GM18907 (cell line): ENCODE measurements around the gene LRRC8C.

ENCODE experiments used
- ATAC-seq: cut with Tn5 transposase; IDR thresholded peaks from one replicate; pipeline ENCODE4 v1.9.1; 2021; ENCODE audit warnings: mild to moderate bottlenecking, moderate library complexity; ENCODE audit not compliant: unreplicated experiment

Gene LRRC8C

GRCh38 chr1:89670163-89670562 is 37.2 kb downstream of the LRRC8C start:
- peak; percentile 98 for ATAC-seq

DNA sequence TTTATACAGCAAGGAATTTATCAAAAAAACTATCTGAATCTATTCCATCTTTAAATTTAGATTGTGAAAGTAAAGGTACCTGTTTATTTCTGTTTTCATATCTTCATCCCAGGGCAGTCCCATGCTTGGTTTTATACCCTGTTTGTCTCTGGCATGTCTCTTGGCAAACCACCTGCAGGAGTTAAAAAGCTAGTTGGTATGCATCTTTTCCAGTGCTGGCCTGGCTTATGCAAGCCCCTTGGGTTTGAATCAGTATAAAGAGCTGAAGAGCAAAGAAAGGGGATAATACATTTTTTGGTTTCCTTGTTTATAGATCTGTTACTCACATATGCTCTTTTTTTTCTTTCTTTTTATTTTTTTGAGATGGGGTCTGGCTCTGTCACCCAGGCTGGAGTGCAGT is 37.8 kb downstream of the LRRC8C start:
- no peak for ATAC-seq

- ATAC-seq, result no peak
Measured at GRCh38 chr1:89671775-89672488, 39.0 kb downstream of the LRRC8C start.

GRCh38 chr1:89672489-89673183 is 39.7 kb downstream of the LRRC8C start:
- ATAC-seq, result no peak

- ATAC-seq, result no peak
Measured at GRCh38 chr1:89673251-89673650, 40.3 kb downstream of the LRRC8C start.

- ATAC-seq, result no peak
Measured at GRCh38 chr1:89675677-89676076, 42.8 kb downstream of the LRRC8C start.

- peak; percentile 71 for ATAC-seq
Measured at GRCh38 chr1:89681045-89681729, 48.3 kb downstream of the LRRC8C start.

DNA sequence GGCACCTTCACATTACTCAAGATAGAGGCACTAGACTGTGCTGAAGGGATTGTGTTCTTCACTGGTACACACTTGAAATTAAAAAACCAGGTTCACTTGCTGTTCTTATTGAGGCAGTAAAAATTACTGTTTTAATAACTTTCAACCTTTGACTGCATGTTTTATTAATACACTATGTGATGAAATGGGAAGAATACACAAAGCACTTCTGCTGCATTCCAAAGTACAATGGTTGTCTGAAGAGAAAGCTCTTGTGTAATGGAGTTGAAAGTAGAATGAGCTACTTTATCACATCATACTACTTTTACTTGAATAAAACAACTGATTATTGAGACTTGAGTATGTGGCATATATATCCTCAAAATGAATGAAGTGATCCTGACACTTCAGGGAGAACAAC is 49.7 kb downstream of the LRRC8C start:
- no peak for ATAC-seq

DNA sequence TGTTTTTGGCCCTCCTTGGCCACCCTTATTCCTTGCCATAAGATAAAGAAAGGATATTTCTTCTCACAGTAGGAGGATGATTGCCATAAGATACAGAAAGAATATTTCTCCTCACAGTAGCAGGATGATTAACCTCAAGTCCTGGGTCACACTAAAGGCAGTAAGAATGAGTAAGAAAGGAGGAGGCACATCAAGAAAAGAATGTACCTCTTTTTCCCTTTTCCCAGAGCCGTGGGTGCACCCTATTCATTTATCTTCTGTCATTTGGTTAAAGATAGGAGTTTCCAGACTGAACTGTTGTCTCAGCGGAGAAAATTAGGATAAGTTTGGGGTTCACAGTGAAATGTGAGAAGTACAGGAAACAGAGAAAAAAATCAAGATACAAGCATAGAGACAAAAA is 52.5 kb downstream of the LRRC8C start:
- no peak for ATAC-seq

DNA sequence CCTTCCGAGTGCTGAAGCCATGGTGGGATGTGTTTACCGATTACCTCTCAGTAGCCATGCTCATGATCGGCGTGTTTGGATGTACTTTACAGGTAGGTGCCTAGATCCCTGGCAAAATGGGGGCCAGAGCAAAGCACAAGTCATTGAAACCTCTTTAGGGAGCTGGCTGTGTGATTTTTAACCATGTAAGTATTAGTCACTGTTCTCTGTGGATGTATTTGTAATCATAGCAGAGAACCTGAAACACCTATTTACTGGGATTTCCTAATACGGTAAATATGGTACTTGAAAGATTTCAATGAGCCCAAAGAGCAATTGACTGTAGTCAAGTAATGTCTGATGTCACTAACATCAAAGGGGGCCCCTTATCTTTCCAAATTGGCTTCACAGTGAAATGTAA is 53.6 kb downstream of the LRRC8C start:
- no peak for ATAC-seq

DNA sequence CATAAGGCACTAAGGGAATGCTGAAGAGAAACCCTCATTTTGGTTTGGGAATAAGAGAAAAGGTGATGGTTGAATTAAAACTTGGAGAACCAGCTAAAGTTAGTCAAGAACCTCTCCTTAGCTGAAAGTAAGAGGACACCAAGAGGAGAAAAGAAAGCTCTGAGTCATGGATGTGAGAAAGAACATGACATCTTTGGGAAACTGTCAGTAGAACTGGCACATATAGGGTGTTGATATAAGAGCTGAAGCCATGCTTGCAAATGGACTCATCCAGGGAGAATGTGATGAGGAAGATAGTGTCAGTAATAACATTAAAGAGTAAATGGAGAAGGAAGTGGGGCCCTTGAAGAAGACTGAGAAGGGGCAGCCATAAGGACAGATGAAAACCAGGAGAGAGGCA is 54.3 kb downstream of the LRRC8C start:
- ATAC-seq, result no peak

GRCh38 chr1:89688607-89689006 is 55.7 kb downstream of the LRRC8C start:
- ATAC-seq, result no peak

DNA sequence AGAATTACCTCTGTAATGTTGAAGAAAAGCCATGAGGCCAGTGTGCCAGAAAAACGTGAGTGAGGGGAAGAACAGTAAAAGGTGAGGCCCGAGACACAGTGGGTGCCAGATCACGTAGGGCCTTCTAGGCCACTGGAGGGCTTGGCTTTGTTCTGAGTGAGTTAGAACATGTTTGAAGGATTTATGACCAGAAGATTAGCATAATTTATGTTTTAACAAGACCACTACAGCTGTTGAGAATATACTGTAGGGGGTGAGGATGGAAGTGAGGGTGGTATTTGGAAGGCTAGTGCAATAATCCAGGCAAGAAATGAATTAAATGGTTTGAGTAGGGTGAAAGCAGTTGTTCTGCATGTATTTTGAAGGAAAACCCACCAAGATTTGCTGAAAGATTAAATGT is 56.3 kb downstream of the LRRC8C start:
- no peak for ATAC-seq

DNA sequence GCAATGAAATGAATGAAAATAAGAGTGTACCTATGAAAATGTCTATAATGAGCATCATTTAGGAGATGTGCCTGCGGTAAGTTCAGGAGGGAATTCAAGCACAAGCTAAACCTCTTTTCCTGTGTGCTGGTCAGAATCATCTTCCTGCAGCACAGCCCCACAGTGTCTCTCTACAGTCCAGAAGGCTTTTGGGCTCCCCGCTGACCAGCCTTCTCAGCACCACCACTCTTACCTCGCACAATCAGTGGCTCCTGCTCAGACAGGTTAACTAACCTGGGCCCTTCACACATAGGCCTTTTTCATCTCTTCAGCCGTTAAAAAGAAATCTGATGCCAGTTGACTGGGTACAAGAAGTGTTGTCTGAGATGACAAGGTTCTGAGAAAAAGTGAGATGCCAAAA is 57.7 kb downstream of the LRRC8C start:
- no peak for ATAC-seq

DNA sequence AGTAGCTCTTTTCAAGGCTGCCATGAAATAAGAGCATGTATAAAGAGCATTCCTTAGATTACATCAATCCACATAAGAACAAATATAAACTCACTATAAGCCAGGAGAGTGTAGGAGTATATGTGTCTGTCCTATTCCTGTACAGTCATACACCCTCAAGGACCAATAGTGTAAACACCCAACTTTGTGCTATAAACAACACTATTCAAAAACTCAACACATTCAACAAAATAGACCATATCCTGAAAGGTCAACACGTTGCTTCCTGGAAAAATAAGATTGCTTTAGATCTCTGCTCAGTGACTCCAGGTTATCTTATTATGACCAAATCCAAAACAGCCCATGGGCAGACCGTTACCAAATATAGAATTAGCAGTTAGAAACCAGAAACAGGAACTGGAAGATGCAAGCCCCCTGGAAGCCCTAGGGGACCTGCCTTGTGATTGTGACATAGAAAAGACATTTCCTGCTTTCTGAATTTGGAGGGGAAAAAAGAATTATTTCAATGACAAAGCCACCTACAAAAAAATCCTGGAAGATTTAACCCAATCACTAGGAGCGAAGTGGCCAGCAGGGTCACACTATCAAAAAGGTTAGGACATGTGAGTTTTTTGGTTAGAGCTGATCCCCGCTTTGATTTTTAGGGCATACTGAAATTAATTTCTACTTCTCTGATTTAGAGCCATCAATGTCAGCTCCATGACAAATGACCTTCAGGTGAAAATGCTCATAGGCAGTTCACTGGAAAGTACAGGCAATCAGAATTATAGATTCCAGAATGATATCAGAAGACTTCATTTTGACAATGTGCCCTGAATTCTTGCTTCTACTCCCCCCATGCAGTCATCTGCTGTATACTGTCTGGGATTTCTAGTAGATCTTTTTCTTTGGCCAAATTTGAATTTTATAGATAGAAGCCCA is 59.9 kb downstream of the LRRC8C start:
- peak; percentile 61 for ATAC-seq

DNA sequence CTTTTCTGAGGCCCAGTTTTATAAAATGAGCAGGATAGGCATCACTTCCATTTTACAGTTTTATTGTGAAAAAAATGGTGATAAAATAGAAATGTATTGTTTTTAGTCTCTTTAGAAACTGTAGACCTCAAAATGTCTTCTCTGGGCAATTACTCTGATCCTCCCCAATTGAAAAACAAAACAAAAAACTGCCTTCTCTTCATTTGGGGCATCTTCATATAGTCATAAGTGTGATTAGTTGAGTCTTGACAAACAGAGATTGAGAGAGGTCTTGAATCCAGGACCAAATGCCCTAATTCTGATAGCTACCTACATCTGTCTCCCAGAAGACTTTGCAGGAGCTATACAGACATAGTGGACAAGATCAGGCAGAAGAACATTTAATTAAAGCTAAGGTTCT is 62.9 kb downstream of the LRRC8C start:
- no peak for ATAC-seq

GRCh38 chr1:89697383-89697782 is 64.5 kb downstream of the LRRC8C start:
- ATAC-seq, result no peak

GRCh38 chr1:89698020-89698560 is 65.2 kb downstream of the LRRC8C start:
- no peak for ATAC-seq

DNA sequence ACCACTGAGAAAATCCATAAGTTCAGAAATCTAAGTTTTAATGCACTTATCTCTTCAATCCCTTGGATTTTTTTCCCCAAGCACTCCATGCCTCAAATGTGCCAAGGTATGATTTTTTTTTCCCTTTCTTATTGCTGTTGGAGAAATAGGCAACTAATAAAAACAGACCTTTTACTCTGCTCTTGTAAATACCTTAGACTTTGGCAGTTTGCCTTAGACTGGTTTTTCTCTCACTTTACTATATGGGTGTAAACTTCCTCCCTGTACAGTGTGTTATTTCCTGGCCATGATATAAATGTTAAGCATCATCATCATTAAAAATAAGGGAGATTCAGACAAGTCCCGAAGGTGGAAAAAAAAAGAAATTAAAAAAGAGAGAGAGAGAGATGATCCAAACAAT is 65.7 kb downstream of the LRRC8C start:
- ATAC-seq, result no peak

DNA sequence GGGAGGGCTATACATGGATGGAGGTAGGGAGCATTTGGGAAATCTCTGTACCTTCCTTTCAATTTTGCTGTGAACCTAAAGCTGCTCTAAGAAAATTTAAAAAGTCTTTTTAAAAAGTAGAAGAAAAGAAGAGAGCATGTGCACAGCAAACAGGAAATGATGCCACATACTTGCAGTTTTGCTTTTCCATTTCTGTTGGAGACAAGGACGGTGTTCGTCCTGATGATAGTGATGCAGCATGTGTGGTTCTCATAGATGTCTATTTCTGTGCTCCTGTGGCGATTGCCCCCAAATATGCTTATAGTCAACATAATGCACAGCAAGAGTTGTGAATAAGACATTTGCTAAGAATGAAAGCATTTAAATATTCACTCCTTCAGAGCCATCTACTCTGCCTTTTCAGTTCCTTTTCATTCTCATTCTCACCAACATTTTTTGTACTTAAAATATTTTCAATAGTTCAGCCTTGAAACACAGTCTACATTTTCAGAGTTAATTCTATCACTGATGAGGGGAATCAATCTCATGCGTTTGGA is 66.6 kb downstream of the LRRC8C start:
- no peak for ATAC-seq
